Stimulated activated CD8-positive, alpha-beta memory T cell treated with anti-CD3 and anti-CD28 coated beads, Interleukin-7, amount 100 ng/mL, for 1 hour (primary cell): ENCODE results near the gene CYSTM1.
"Not testable (repeated sequence)": the region's sequence is repeated elsewhere in the genome, so short reads cannot be mapped to it uniquely, and the experiment has no call there.

Experiments
- DNase-seq, 2 donors: peaks; one replicate each; pipeline ENCODE4 v3.0.0-alpha.2; 2020; ENCODE audit warnings: low read depth in 2 of 2

CYSTM1 gene

DNA sequence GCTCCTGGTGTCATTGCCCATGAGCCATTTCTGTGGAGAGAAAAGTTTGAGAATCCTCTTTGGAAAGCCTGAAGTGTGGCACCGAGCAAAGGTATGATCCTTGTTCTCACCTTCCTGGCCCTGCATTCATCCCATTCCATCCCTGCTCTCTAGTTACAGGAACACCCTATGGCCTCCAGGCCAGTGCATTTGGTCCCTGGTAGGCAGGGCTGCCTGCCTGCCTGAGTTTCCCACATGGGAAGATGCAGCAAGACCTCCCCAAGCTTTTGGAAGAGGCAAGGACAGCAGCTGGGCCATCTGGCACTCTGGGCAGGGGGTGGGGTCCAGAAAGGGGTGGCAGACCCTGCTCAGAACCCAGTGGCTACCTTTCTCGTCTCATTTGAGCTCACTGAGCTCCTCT is 24.8 kb upstream of the CYSTM1 start:
- no peak for DNase-seq

- no peak for DNase-seq
Measured at GRCh38 chr5:140151144-140152021, 23.6 kb upstream of the CYSTM1 start.

GRCh38 chr5:140152022-140152999 is 22.7 kb upstream of the CYSTM1 start:
- DNase-seq = no peak

DNA sequence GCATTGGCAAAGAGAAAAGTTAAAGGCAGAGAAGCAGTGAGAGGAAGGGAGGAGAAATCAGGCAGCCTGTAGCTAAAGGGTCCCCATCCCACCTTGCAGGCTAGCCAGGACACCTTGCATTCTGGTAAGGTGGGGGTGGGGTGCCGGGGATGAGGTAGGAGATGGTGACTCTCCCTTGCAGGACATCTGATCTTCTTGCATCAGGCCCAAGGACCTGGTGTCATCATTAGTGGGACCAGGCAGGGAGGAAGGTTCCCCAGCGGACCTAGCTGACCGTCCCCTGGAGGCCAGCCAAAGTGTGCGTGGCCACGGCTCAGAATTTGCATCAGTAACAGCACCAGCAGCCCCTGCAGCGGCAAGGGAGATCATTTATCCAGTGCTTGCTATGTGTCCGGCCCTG is 21.7 kb upstream of the CYSTM1 start:
- DNase-seq = no peak

DNA sequence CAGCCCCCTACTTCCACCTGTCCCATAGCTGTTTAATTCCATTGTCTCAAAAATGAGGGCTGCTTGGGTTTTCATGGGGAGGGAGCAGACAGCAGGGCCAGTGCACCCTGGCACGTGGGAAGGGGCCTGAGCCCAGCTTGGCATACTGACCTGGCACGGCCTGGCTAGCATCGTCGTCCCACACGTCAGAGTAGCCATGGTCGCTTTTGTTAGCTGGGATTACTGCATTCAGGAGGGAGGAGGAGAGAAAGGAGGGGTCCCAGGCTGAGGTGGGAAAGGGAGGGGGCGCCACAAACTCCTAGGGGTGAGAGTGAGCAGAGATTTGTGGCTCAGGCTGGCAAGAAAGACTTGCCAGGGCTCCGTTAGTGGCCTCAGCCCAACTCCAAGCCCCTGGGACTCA is 21.1 kb upstream of the CYSTM1 start:
- no peak for DNase-seq

- not testable (repeated sequence) for DNase-seq
Measured at GRCh38 chr5:140154710-140155381, 20.1 kb upstream of the CYSTM1 start.

- peak; percentile 72 to 80 for DNase-seq
Measured at GRCh38 chr5:140157032-140157781, 17.8 kb upstream of the CYSTM1 start.

- DNase-seq = no peak
Measured at GRCh38 chr5:140159014-140159927, 15.7 kb upstream of the CYSTM1 start.

DNA sequence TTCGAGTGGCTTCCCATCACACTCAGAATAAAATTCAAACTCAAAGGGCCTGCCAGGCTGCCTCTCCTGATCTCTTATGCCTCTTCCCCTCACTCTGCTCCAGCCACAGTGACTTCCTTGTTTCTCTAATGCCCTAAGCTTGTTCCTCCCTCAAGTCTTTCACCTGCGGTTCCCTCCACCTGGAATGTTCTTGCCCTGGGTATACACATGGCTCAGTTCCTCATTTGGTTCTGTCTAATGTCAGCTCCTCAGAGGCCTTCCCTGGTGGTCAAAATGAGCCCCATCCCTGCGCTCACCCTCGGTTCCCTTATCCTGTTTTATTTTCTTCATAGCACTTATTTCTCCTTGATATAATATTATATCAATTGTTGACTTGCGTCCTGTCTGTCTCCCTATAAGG is 12.7 kb upstream of the CYSTM1 start:
- no peak for DNase-seq

DNA sequence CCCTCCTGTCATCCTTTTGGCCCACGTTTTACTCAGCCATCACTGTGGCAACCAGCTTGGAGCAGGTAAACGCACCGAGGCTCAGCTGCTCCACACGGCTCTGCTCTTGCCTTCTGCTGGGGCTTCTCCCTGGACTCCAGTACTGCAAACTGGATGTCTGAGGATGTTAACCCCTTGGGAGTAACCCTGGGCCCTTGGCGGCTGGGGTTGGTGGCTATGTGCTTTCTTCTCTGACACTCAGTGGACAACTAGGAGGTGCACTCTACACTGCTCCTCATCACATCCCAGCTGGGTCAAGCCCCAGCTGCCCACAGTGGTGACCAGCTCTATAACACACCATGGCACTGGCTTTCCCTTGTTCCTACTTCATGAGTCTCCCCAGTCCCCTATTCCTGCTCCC is 12.2 kb upstream of the CYSTM1 start:
- no peak for DNase-seq

GRCh38 chr5:140165101-140165922 is 9.7 kb upstream of the CYSTM1 start:
- DNase-seq = no peak

- no peak for DNase-seq
Measured at GRCh38 chr5:140165923-140166270, 9.1 kb upstream of the CYSTM1 start.

DNA sequence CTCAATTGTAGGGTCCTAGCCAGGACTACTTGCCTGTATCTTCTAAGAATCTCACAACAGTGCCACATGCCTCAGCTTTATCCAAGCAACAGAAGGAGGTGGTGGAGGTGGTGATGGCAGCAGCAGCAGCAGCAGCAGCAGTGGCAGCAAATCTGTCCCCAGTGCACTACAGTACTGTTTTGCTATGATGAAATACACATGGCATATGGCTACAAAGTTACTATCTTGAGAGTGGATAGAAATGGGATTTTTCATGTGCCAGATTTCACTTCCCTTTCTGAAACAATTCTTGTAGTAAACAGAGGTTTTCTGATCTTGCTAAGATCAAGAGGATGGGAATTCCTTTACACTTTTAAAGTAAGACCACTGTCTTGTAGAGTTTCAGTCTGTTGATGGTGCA is 8.1 kb upstream of the CYSTM1 start:
- no peak for DNase-seq

DNA sequence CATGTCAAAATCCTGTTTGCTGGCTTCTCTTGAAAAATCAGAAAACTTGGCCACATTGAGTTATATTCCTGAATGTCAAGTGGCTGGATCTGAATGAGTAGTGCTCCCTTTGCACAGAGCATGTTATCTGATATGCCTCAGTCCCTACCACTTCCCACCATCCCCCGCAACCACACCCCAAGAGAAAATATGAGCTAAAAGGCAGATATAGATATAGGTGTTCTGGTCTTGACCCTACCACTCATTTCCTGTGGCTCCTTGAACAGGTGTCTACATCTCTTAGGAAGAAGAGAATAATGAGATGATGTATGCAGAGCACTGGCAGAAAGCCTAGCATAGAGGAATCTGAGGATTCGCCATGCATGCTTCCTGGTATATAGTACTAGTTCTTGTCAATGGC is 6.6 kb upstream of the CYSTM1 start:
- DNase-seq = no peak

DNA sequence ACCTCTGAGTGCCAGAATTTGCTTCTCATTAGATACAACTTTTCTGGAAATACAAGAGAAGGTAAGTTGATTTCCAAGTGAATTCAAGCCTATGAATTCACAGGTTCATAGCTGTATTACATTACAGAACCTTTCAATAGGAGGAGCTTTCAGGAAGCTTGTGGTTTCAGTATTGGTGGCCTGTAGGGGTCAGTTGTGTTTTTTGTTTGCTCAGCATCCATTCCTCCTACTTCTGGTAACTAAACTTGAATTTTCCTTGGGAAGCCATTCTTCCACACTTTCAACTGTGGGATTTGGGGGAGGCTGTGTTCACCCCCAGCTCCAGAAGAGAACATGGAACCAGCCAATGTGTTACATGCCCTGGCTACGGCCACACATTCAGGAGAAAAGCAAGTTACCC is 5.6 kb upstream of the CYSTM1 start:
- no peak for DNase-seq

- DNase-seq = no peak
Measured at GRCh38 chr5:140172483-140172882, 2.5 kb upstream of the CYSTM1 start.

DNA sequence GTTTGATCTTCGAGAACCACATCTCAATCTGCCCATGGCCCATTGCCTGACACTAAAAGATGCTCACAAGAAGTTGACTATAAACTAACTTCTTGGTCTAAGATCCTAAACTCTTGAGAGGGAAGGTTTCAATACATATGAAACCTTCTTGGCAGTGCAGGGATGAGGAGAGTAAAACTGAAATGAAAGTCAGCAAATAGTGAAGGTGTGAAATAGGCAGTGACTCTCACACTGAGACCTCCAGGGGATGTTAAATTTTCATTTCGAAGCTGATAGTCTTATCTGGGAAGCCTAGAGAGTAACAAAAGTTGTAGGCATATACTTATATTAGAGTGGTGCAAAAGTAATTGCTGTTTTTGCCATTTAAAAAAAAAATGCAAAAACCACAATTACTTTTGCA is 974 bp upstream of the CYSTM1 start:
- DNase-seq = no peak

GRCh38 chr5:140175367-140176030 is 511 bp downstream of the CYSTM1 start:
- peak; percentile 31 to 33 for DNase-seq

GRCh38 chr5:140176031-140176387 is 1.0 kb downstream of the CYSTM1 start:
- no peak for DNase-seq
